Measurements from ENCODE around the gene ELF2. TPM values are rescaled to one million over a fixed set of nuclear protein-coding genes. Genes with fewer than 3 reads are reported as not detected.
A peak's percentile ranks its signal among the peaks of the same experiment; 100 is the strongest.

The ELF2 gene
- total RNA-seq, 5 donors from 2014 or later (not counting 1 experiment from before 2014, with no cell fraction given) = 52.8 to 78.1 (median 54.0) TPM

DNA sequence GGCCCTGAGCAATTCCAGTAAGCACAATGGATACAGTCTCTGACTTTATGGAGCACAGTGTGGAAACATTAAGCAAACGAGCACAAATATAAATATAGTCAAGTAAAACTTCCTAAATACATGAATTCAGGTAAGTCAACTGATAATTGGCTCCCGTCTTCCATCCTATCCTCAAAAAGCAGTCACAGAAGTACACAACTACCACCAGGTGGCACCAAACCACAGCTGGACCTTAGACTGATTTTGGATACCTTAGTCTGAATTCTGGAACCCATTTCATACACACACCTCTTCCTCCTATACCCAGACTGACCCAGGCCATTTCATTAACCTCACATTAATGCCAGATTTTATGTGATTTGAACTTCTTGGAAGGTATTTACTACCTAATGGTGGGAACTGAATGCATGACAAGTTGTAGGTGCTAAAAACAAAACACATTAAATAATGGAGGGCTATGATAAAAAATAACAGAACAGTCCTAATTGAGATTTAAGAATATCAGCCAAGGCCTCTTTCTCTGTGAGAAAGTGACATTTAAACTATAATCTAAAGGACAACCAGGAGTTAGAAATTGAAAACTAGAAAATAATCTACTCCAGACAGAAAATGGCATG, 77.5 kb downstream of the ELF2 start:
- no peaks in the 10 kb centered on the region for H3K4me1 ChIP-seq (ENCODE audit: control insufficient read depth in 1 of 2, extremely low read depth in 1 of 2, insufficient read depth in 2 of 2, low read length in 2 of 2)
- H3K36me3 Mint-ChIP-seq = no peaks in the 10 kb centered on the region
- no peaks in the 10 kb centered on the region for H3K27me3 Mint-ChIP-seq
- ATAC-seq (replicated peaks in 1 of 4) = peak; percentile 71 to 82 (median 78)
- DNase-seq = peak; percentile 33 to 91 (median 63)
- ChIA-PET POLR2A (interaction anchor here (0.6 to 1.2 kb wide), 3 partner anchors 73 to 120 kb away, joined by 3 to 7 read pairs (median 3); no protein-coding TSS in a partner anchor), CTCF (interaction anchor here (0.6 to 5.3 kb wide), 16 partner anchors 10 to 1288 kb away, joined by 3 to 46 read pairs (median 4); no protein-coding TSS in a partner anchor)
- H3K36me3 ChIP-seq (ENCODE audit: control insufficient read depth in 2 of 2, extremely low read depth in 1 of 2, insufficient read depth in 1 of 2, low read length in 1 of 2) = no peaks in the 10 kb centered on the region
- no peak overlapping the region for H3K27ac ChIP-seq (ENCODE audit: low read length)
- H3K27ac Mint-ChIP-seq = no peak overlapping the region
- peaks cover 2 to 9% (median 4%) of the 10 kb centered on the region in 3 donors for H3K4me1 Mint-ChIP-seq
- H3K4me3 ChIP-seq (ENCODE audit: control insufficient read depth in 1 of 2, extremely low read depth in 1 of 2, low read length in 1 of 2) = no peak overlapping the region
- H3K4me3 Mint-ChIP-seq = no peak overlapping the region
- H3K9me3 Mint-ChIP-seq = no peaks in the 10 kb centered on the region
- WGBS (ENCODE audit: insufficient coverage) = 0% methylated on average over 2 of the region's 2 CpGs
- no peaks in the 10 kb centered on the region for H3K27me3 ChIP-seq (replicated peaks in 1 of 2; ENCODE audit: control insufficient read depth in 2 of 2, extremely low read depth in 1 of 2, insufficient read depth in 2 of 2, low read length in 1 of 2)
- no peaks in the 10 kb centered on the region for H3K9me3 ChIP-seq

DNA sequence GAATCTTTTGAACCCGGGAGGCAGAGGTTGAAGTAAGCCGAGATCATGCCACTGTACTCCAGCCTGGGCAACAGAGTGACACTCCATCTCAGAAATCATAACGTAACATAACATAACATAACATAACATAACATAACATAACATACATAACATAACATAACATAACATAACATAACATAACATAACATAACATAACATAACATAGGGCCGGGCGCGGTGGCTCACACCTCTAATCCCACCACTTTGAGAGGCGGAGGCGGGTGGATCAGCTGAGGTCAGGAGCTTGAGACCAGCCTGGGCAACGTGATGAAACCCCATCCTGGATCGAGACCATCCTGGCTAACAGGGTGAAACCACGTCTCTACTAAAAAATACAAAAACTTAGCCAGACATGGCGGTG, 84.7 kb downstream of the ELF2 start:
- WGBS (ENCODE audit: insufficient coverage) = 87% methylated on average over 5 of the region's 12 CpGs
- no peak overlapping the region for H3K27ac Mint-ChIP-seq

GRCh38 chr4:139085141-139085540, 91.9 kb downstream of the ELF2 start:
- H3K36me3 ChIP-seq (ENCODE audit: control insufficient read depth in 2 of 2, extremely low read depth in 1 of 2, insufficient read depth in 1 of 2, low read length in 1 of 2) = no peaks in the 10 kb centered on the region
- POLR2A ChIA-PET = interaction anchor here in 1 of 2 donors (0.6 kb wide), 1 partner anchor 42 kb away, joined by 6 read pairs; no protein-coding TSS in a partner anchor
- H3K4me3 ChIP-seq (ENCODE audit: control insufficient read depth in 1 of 2, extremely low read depth in 1 of 2, low read length in 1 of 2) = no peak overlapping the region
- Mint-ChIP-seq H3K9me3 (no peaks in the 10 kb centered on the region), H3K4me3 (peak overlapping the region; percentile 88 to 99 (median 92)), H3K27ac (peak overlapping the region; percentile 93 to 94), H3K4me1 (peaks cover 32 to 39% (median 34%) of the 10 kb centered on the region in 3 donors), H3K27me3 (no peaks in the 10 kb centered on the region), H3K36me3 (no peaks in the 10 kb centered on the region)
- H3K9me3 ChIP-seq = no peaks in the 10 kb centered on the region
- WGBS (ENCODE audit: insufficient coverage) = 100% methylated on average over 1 of the region's 5 CpGs
- no peak for ATAC-seq (replicated peaks in 1 of 4)
- H3K4me1 ChIP-seq (ENCODE audit: control insufficient read depth in 1 of 2, extremely low read depth in 1 of 2, insufficient read depth in 2 of 2, low read length in 2 of 2) = peaks cover 0 to 21% of the 10 kb centered on the region in 2 experiments
- H3K27me3 ChIP-seq (replicated peaks in 1 of 2; ENCODE audit: control insufficient read depth in 2 of 2, extremely low read depth in 1 of 2, insufficient read depth in 2 of 2, low read length in 1 of 2) = no peaks in the 10 kb centered on the region
- CTCF ChIA-PET = interaction anchor here (0.6 to 2.4 kb wide), 4 partner anchors 15 to 1787 kb away, joined by 3 to 18 read pairs (median 6); no protein-coding TSS in a partner anchor
- peak in 1 of 35 experiments; percentile 50 for DNase-seq
- H3K27ac ChIP-seq (ENCODE audit: low read length) = peak overlapping the region; percentile 85

More for the DNA sequence above, 84.7 kb downstream of the ELF2 start:
- ATAC-seq (replicated peaks in 1 of 4) = no peak
- Histone ChIP-seq H3K27me3 (replicated peaks in 1 of 2; ENCODE audit: control insufficient read depth in 2 of 2, extremely low read depth in 1 of 2, insufficient read depth in 2 of 2, low read length in 1 of 2) (no peaks in the 10 kb centered on the region), H3K27ac (ENCODE audit: low read length) (no peak overlapping the region), H3K4me3 (ENCODE audit: control insufficient read depth in 1 of 2, extremely low read depth in 1 of 2, low read length in 1 of 2) (no peak overlapping the region), H3K4me1 (ENCODE audit: control insufficient read depth in 1 of 2, extremely low read depth in 1 of 2, insufficient read depth in 2 of 2, low read length in 2 of 2) (no peaks in the 10 kb centered on the region), H3K9me3 (no peaks in the 10 kb centered on the region), H3K36me3 (ENCODE audit: control insufficient read depth in 2 of 2, extremely low read depth in 1 of 2, insufficient read depth in 1 of 2, low read length in 1 of 2) (no peaks in the 10 kb centered on the region)
- no peak for DNase-seq
- Mint-ChIP-seq H3K27me3 (no peaks in the 10 kb centered on the region), H3K4me1 (no peaks in the 10 kb centered on the region), H3K4me3 (no peak overlapping the region), H3K9me3 (no peaks in the 10 kb centered on the region), H3K36me3 (no peaks in the 10 kb centered on the region)
- CTCF ChIA-PET = interaction anchor here in 1 of 2 donors (0.6 to 0.7 kb wide), 2 partner anchors 11 to 564 kb away, joined by 3 to 4 read pairs; no protein-coding TSS in a partner anchor
- POLR2A ChIA-PET = no interaction called here

GRCh38 chr4:139084804-139085093, 92.3 kb downstream of the ELF2 start:
- Mint-ChIP-seq H3K9me3 (no peaks in the 10 kb centered on the region), H3K4me3 (peak overlapping the region; percentile 88 to 99 (median 92)), H3K36me3 (peaks cover 2% of the 10 kb centered on the region), H3K27ac (peak overlapping the region; percentile 93 to 94), H3K4me1 (peaks cover 35 to 43% (median 37%) of the 10 kb centered on the region in 3 donors), H3K27me3 (no peaks in the 10 kb centered on the region)
- DNase-seq (no peak), ATAC-seq (replicated peaks in 1 of 4) (no peak)
- Histone ChIP-seq H3K27me3 (replicated peaks in 1 of 2; ENCODE audit: control insufficient read depth in 2 of 2, extremely low read depth in 1 of 2, insufficient read depth in 2 of 2, low read length in 1 of 2) (no peaks in the 10 kb centered on the region), H3K4me1 (ENCODE audit: control insufficient read depth in 1 of 2, extremely low read depth in 1 of 2, insufficient read depth in 2 of 2, low read length in 2 of 2) (peaks cover 0 to 22% of the 10 kb centered on the region in 2 experiments), H3K9me3 (no peaks in the 10 kb centered on the region), H3K4me3 (ENCODE audit: control insufficient read depth in 1 of 2, extremely low read depth in 1 of 2, low read length in 1 of 2) (peak overlapping the region; percentile 58 to 98), H3K27ac (ENCODE audit: low read length) (peak overlapping the region; percentile 85), H3K36me3 (ENCODE audit: control insufficient read depth in 2 of 2, extremely low read depth in 1 of 2, insufficient read depth in 1 of 2, low read length in 1 of 2) (no peaks in the 10 kb centered on the region)
- ChIA-PET CTCF (interaction anchor here (1.4 to 1.8 kb wide), 2 partner anchors 54 kb away, joined by 8 to 10 read pairs; no protein-coding TSS in a partner anchor), POLR2A (interaction anchor here in 1 of 2 donors (0.6 kb wide), 1 partner anchor 42 kb away, joined by 6 read pairs; no protein-coding TSS in a partner anchor)
- WGBS (ENCODE audit: insufficient coverage) = 0% methylated on average over 2 of the region's 2 CpGs

DNA sequence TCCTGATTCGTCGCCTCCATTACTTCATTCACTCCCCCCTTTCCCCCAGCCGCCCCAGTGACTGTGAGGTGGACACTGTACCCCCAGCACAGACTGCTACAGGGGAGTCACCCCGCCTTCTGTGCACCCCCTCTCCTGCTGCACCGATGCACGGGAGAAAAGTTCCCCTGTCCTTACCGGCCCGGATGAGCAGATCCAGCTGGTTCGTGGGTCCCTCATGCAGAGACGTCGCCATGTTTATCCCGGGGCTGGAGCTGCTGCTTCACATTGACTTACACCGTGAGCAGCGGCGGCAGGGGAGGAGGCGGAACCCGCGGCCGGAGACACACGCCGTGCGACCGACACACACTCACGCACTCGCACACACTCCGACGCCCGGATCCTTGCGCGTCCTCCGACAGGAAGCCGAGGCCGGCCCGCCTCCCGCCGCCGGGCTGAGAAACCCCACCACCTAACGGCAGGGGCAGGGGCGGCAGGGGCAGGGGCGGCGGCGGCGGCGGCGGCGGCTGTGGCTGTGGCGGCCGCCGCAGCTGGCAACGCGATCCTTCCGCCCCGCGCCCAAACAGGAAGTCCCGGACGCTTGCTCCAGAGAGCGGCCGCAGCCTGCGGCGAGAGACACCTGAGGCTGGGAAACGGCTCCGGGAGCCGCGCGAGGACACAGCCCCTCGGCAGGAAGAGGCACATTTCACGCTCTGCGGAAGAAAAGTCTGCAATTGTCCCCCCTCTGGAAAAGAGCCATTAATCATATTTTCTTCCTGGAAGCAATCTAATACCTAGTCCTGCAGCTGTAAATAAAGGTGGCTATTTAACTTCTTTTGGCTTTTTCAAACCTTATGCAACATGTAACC, 92.8 kb downstream of the ELF2 start:
- peaks cover 2% of the 10 kb centered on the region for H3K36me3 Mint-ChIP-seq
- Histone ChIP-seq H3K27me3 (replicated peaks in 1 of 2; ENCODE audit: control insufficient read depth in 2 of 2, extremely low read depth in 1 of 2, insufficient read depth in 2 of 2, low read length in 1 of 2) (no peaks in the 10 kb centered on the region), H3K27ac (ENCODE audit: low read length) (peak overlapping the region; percentile 93), H3K9me3 (no peaks in the 10 kb centered on the region), H3K36me3 (ENCODE audit: control insufficient read depth in 2 of 2, extremely low read depth in 1 of 2, insufficient read depth in 1 of 2, low read length in 1 of 2) (no peaks in the 10 kb centered on the region), H3K4me1 (ENCODE audit: control insufficient read depth in 1 of 2, extremely low read depth in 1 of 2, insufficient read depth in 2 of 2, low read length in 2 of 2) (peaks cover 2 to 22% of the 10 kb centered on the region in 2 experiments), H3K4me3 (ENCODE audit: control insufficient read depth in 1 of 2, extremely low read depth in 1 of 2, low read length in 1 of 2) (peak overlapping the region; percentile 94 to 98)
- H3K27me3 Mint-ChIP-seq = no peaks in the 10 kb centered on the region
- CTCF ChIA-PET = interaction anchor here (0.9 to 1.8 kb wide), 3 partner anchors 26 to 54 kb away, joined by 3 to 10 read pairs (median 8); no protein-coding TSS in a partner anchor
- DNase-seq (peak; percentile 66 to 90 (median 79)), ATAC-seq (replicated peaks in 1 of 4) (peak; percentile 56 to 68 (median 63))
- H3K27ac Mint-ChIP-seq = peak overlapping the region; percentile 98 to 100
- H3K4me3 Mint-ChIP-seq = peak overlapping the region; percentile 88 to 99 (median 92)
- no peaks in the 10 kb centered on the region for H3K9me3 Mint-ChIP-seq
- peaks cover 40 to 49% (median 42%) of the 10 kb centered on the region in 3 donors for H3K4me1 Mint-ChIP-seq
- WGBS (ENCODE audit: insufficient coverage) = 1% methylated on average over 63 of the region's 68 CpGs
- POLR2A ChIA-PET = interaction anchor here in 1 of 2 donors (0.6 kb wide), 2 partner anchors 41 to 67 kb away, joined by 3 to 6 read pairs; no protein-coding TSS in a partner anchor

DNA sequence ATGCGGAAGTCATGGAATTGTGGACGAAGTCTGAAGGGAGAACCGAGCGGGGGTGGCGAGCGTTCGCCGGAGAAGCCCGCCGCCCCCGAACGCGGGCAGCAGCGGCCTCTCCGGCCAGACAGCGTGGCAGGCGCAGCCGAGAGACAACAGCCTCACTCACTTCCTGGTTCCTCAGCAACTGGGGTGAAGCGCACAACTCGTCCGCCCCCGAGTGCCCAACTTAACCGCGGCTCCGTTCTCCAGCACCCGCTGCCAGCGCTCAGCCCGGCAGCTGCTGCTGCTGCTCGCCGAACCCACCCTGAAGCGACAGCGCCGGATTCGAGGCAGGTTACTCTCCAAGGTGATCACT, 93.4 kb downstream of the ELF2 start:
- Histone ChIP-seq H3K27ac (ENCODE audit: low read length) (peak overlapping the region; percentile 93), H3K36me3 (ENCODE audit: control insufficient read depth in 2 of 2, extremely low read depth in 1 of 2, insufficient read depth in 1 of 2, low read length in 1 of 2) (no peaks in the 10 kb centered on the region), H3K4me3 (ENCODE audit: control insufficient read depth in 1 of 2, extremely low read depth in 1 of 2, low read length in 1 of 2) (peak overlapping the region; percentile 94 to 98), H3K9me3 (no peaks in the 10 kb centered on the region), H3K27me3 (replicated peaks in 1 of 2; ENCODE audit: control insufficient read depth in 2 of 2, extremely low read depth in 1 of 2, insufficient read depth in 2 of 2, low read length in 1 of 2) (no peaks in the 10 kb centered on the region), H3K4me1 (ENCODE audit: control insufficient read depth in 1 of 2, extremely low read depth in 1 of 2, insufficient read depth in 2 of 2, low read length in 2 of 2) (peaks cover 7 to 23% of the 10 kb centered on the region in 2 experiments)
- peaks cover 43 to 50% (median 45%) of the 10 kb centered on the region in 3 donors for H3K4me1 Mint-ChIP-seq
- H3K4me3 Mint-ChIP-seq = peak overlapping the region; percentile 88 to 99 (median 92)
- ChIA-PET POLR2A (no interaction called here), CTCF (interaction anchor here (0.9 to 1.8 kb wide), 3 partner anchors 25 to 53 kb away, joined by 3 to 10 read pairs (median 8); no protein-coding TSS in a partner anchor)
- ATAC-seq (replicated peaks in 1 of 4) (peak; percentile 39 to 50 (median 42)), DNase-seq (peak in 31 of 35 experiments; percentile 57 to 81 (median 69))
- H3K27me3 Mint-ChIP-seq = no peaks in the 10 kb centered on the region
- peaks cover 2% of the 10 kb centered on the region for H3K36me3 Mint-ChIP-seq
- peak overlapping the region; percentile 98 to 100 for H3K27ac Mint-ChIP-seq
- WGBS (ENCODE audit: insufficient coverage) = 0% methylated on average over 29 of the region's 34 CpGs
- H3K9me3 Mint-ChIP-seq = no peaks in the 10 kb centered on the region
